K562 (cell line): ENCODE measurements around the gene LCN12. TPM values are rescaled to one million over a fixed set of nuclear protein-coding genes. Genes with fewer than 3 reads are reported as not detected.
A peak's percentile ranks its signal among the peaks of the same experiment; 100 is the strongest.

Source experiments
- ARID3A ChIP-seq: IDR thresholded peaks from 2 replicates; pipeline ENCODE4 v1.6.1; 2012; ENCODE audit warnings: low read depth, low read length, improper control_type of control experiment, borderline replicate concordance
- HDAC3 ChIP-seq: fragments of 450-650 bp; IDR thresholded peaks from 2 replicates; pipeline ENCODE4 v1.6.1; 2018; ENCODE audit warnings: borderline replicate concordance, mild to moderate bottlenecking, moderate library complexity; ENCODE audit not compliant: partially characterized antibody
- MCM5 ChIP-seq: fragments of 450-650 bp; IDR thresholded peaks from 2 replicates; pipeline ENCODE4 v1.6.1; 2016; ENCODE audit warnings: low read depth
- STAT5B ChIP-seq: fragments of 250-450 bp; sonication (Bioruptor Pico); IDR thresholded peaks from 2 replicates; pipeline ENCODE4 v1.8.0; 2021; ENCODE audit warnings: mild to moderate bottlenecking, inconsistent platforms
- ZBTB40 ChIP-seq, 2 experiments: fragments of 450-650 bp in 1 of 2; sonication (generic) in 1 of 2; formaldehyde crosslinking in 1 of 2; IDR thresholded peaks; 2 replicates each; pipeline versions ENCODE4 v1.7.1 to v1.9.0; 2016 to 2022; ENCODE audit warnings: inconsistent platforms in 1 of 2, mild to moderate bottlenecking in 1 of 2, missing genetic modification reagents in 1 of 2
- ZBTB43 ChIP-seq: sonication (generic); formaldehyde crosslinking; IDR thresholded peaks from 2 replicates; pipeline ENCODE4 v1.8.0; 2023; ENCODE audit warnings: mild to moderate bottlenecking, missing genetic modification reagents
- ZNF609 ChIP-seq: sonication (generic); formaldehyde crosslinking; IDR thresholded peaks from 2 replicates; pipeline ENCODE4 v1.8.1; 2023; ENCODE audit warnings: missing genetic modification reagents, mild to moderate bottlenecking, borderline replicate concordance
- polyA plus RNA-seq, 8 experiments: library from polyadenylated mRNA; depleted of rRNA in 4 of 8; stranded (reverse) in 5 of 8; unstranded in 3 of 8; fragments of >200 nt; fragmentation: Nextera tagmentation in 2 of 8; fragmentation: Illumina TruSeq in 1 of 8; extraction: Ambion mirVana in 2 of 8; extraction: Trizol in 1 of 8; gene quantifications; 2 replicates each; pipeline versions ENCODE4 v1.2.1 to v1.2.3, GENCODE V29; 2011 to 2014; ENCODE audit warnings: inconsistent platforms in 1 of 8, missing spikeins in 1 of 8
- total RNA-seq, 7 experiments: library from RNA; depleted of rRNA in 6 of 7; stranded (reverse); fragments of >200 nt in 6 of 7; fragmentation: Illumina TruSeq in 2 of 7; extraction: Trizol in 2 of 7; gene quantifications; 2 replicates each; pipeline versions ENCODE4 v1.2.1 to v1.2.3, GENCODE V29; 2011 to 2021; ENCODE audit warnings: low replicate concordance in 1 of 7

LCN12 gene
- total and polyA plus RNA-seq, 9 of the 15 experiments (the other 6 are each of a cell fraction or from before 2014, with no cell fraction given): 0.05 TPM; not detected in 8

- TF ChIP-seq ZBTB40 (IDR thresholded peaks at IDR 0.05): 0 out of 2 replicates have a peak, but pooled peaks have one; percentile 48
- TF ChIP-seq ZBTB40 (CRISPR knock-in tag; IDR thresholded peaks at IDR 0.05): no peak
- no peak for TF ChIP-seq ZNF609 (CRISPR knock-in tag)
- no peak for TF ChIP-seq MCM5
- no peak for TF ChIP-seq STAT5B (CRISPR knock-in tag)
- no peak for TF ChIP-seq HDAC3
- no peak for TF ChIP-seq ZBTB43 (CRISPR knock-in tag)
- no peak for TF ChIP-seq ARID3A
These were observed 8.5 kb upstream of the LCN12 start (continued) for GRCh38 chr9:136943291-136944211.
